HG03039 (cell line): ENCODE results near the gene DGUOK.

ENCODE experiments used
- ATAC-seq: cut with Tn5 transposase; IDR thresholded peaks from one replicate; pipeline ENCODE4 v1.9.1; 2021; ENCODE audit warnings: mild to moderate bottlenecking, moderate library complexity; ENCODE audit not compliant: unreplicated experiment

The DGUOK gene

DNA sequence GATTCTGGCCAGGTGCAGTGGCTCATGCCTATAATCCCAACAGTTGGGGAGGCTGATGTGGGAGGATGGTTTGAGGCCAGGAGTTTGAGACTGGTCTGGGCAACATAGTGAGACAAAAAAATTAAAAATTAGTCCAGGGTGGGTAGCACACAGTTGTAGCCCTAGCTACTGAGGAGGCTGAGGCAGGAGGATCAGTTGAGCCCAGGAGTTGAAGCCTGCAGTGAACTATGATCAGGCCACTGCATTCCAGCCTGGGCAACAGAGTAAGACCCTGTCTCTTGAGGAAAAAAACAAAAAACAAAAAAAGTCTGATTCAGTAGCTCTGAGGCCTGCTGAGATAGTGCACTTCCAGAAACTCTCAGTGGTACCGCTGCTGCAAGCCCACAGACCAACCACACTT, 50.1 kb downstream of the DGUOK start:
- ATAC-seq: no peak

DNA sequence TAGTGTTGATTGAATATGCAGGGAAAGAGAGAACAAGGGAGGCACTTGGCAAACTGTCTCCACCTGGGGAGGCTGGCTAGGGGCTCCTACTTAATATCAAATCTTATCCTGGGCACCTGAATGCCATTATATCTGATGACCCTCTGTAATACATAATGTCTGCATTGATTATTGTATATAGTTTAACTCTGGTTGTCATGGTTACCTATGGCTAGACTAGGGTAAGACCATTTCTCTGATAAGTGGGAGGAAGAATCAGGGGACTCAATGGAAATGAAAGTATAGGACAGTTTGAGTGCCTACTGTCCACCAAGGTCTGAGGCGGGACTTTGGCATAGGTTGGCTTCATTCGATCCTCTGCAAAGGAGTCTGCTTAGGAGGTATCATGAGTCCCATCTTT, 50.8 kb downstream of the DGUOK start:
- no peak for ATAC-seq

GRCh38 chr2:73979021-73979420, 52.3 kb downstream of the DGUOK start:
- no peak for ATAC-seq

GRCh38 chr2:73979686-73980085, 53.0 kb downstream of the DGUOK start:
- ATAC-seq: no peak

DNA sequence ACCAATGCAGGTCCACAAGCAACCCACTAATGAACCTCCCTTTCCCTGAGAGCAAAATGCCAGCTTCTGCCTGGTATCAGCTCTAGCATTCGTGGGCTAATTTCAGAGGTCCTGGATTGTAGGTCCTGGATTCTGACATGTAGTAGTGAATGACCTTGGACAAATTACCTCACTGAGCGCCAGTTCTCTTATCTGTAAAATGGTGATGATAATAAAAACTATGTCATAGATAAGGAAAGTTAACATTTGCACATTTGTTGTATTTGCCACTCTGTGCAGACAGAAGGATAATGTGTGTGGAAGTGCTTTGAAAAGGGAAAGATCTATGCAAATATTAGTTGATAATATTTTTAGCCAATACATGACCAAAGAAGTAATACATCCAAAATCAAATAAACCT, 53.9 kb downstream of the DGUOK start:
- no peak for ATAC-seq

DNA sequence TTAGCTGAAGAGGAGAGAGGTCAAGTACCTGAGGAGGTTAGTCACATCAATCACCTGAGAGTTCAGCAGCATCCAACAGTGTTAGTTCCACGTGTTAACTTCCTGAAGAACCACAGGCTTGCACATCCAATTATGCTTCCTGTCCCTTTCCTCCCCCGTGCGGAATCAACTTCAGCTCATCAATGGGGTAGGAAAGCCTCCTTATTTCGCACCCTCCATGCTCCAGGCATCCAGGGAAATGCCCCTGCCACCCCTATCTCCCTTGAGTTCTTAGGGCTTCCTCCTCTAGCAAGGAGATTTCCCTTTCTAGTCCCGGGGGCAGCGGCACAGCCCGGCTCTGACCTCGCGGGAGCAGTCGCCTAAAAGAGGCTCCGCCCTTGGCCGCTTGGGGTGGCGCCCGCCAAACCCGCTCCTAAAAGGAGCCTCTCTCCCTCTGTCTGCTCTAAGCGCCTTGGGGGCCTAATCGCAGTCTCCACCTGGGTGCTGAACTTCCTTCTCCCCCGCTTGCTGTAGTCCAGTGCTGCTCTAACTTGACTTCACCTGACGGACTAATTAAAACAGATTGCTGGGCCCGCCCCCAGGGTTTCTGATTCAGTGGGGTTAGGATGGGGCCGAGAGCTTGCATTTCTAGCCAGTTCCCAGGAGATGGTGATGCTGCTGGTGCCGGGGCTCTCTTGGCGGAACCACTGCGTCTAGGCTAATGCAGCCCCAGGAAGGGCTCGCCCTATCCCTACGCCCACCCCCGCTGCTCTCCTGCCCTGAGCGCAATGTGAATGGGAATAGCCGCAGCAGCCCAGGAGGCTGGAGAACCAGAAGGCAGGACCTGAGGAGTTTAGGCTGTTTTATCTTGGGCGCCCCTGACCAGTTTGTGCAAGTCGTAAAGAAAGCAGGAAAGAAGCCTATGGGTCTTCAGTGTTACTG, 54.7 kb downstream of the DGUOK start:
- no peak for ATAC-seq

DNA sequence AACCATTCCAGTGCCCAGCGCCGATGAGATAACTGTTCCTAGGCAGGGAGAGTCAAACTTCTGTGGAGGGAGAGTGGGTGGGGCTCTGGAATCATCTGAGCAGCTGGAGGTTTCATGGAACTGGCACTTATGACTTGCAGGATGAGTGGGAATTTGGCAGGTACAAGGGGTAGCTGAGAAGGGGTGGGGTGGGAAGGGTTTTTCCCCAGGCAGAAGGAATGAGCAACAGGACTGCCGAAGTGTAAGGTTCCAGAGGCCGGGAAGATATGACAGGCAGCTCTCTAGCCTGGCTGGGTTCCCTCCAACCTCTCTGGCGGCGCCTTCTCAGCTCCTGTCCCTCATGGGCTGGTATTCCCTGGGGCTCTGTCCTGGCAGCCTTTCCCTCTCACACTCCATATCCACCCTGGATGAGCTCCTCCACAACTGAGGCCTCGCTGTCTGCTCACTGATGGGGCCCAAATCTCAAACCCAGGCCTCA, 55.5 kb downstream of the DGUOK start:
- no peak for ATAC-seq

DNA sequence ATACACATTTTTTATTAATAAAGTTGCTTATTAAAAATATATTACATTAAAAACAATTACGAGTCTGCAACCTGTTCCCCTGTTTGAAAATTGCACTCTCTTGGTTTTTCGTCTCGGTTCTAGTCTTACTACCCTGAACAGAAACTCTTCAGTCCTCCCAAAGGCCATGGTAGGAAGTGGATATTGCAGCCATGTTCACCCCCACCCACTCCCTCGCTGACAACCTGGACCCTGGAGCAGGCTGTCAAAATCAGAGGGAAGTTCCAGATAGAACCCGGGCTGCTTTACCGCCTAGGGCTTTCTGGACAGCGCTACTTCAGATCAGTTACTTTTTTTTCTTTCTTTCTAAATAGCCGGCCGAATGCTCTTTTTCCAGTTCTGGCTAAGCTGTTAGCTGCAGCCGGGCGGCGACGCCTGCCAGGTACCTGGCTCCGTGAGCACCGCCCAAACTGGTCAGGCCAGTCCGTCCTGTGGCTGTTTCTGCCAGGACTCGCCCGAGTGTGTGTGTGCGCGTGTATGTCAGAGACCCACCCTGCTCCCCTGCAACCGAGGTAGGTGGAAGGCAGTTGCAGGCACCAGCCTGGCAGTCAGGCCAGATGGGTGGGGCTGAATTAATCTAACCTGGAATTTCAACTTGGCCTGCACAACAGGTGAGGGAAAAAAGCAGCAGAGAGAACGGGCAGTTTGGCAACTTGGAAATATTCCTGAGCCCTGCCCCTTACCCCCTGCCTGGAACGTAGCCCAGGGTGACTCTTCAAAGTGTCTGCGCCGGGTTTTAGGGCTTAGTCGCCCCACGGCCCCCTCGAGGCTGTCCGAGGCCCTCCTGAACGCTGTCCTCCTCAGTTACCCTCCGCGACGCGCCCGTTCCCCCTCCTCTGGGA, 56.9 kb downstream of the DGUOK start:
- no peak for ATAC-seq

- ATAC-seq: peak; percentile 33
These were observed 57.7 kb downstream of the DGUOK start, which contains the start of gene TET3 for GRCh38 chr2:73984203-73984921. Gene TET3 (plus strand): TSS chr2:73984910. CDS start chr2:73986404, 1,494 bp downstream.

- peak; percentile 11 for ATAC-seq
These were observed 58.2 kb downstream of the DGUOK start for GRCh38 chr2:73984922-73985307.

- ATAC-seq: peak; percentile 28
These were observed 58.8 kb downstream of the DGUOK start for GRCh38 chr2:73985308-73986084.

- ATAC-seq: no peak
These were observed 59.5 kb downstream of the DGUOK start for GRCh38 chr2:73986085-73986681.

DNA sequence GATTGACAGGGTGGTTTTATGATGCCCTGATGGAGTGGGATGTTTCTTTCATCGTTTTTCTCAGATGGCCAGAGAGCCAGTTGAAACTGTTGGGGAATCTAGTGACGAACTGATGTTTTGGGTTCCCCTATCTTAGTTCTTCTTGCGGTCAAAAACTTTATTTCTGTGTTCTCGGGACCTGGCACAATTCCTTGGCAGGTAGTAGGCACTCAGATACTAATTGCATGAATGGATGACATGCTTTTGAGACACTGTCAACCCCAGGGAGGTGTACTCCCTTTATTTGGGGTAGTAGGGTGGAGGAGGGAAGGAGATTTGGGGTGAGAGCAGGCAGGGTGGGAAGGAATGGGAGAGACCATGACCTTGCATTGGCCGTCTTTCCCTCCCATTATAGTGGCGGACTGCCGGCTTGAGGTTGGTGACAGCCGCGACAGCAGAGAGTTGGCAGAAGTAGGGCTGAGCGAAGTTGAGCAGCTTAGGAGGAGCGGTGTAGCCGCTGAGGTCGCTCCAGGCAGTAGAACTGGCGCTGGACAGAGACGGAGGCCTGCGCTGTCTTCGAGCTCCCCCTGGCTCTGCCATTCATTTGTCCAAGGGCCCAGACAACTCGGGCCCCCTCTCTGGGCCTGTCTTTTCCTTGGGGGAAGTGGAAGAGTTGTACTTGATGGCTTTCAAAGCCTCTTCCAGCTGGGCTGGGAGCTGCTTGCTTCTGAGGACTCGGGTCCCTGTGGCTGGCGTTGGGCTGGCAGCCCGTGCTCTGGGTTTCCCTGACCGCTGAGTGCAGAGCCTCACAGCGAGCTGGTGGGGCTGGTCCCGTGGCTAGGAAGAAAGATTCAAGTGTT, 60.6 kb downstream of the DGUOK start:
- no peak for ATAC-seq

GRCh38 chr2:73987948-73988700, 61.4 kb downstream of the DGUOK start:
- no peak for ATAC-seq

GRCh38 chr2:73989972-73990371, 63.3 kb downstream of the DGUOK start:
- ATAC-seq: no peak

DNA sequence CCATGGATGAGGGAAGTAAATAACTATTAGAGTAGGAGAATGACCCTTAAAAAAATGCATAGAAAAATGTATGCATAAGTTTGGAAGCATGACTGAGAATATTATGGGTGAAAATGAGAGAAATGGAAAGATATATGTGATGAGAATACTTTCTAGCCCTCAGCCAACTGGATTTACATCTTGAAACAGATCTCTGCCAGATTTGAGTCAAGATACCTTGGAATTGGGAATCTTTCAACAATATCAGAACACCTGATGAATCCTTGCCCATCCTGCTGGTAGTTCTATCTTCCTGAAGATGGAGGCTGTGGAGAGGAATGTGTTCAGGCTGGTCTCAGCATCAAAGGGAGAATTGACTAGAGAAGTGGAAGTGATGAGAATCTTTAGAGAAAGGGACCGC, 63.9 kb downstream of the DGUOK start:
- ATAC-seq: no peak

GRCh38 chr2:73992036-73992435, 65.4 kb downstream of the DGUOK start:
- no peak for ATAC-seq

- ATAC-seq: no peak
These were observed 66.7 kb downstream of the DGUOK start for GRCh38 chr2:73993376-73993775.
